Ecto neural progenitor cell (in vitro differentiated cells): ENCODE results near the gene FOXP1.

Experiments used
- DNase-seq: peaks from one replicate; pipeline ENCODE4 v3.0.0-alpha.2; 2018; ENCODE audit warnings: low spot score

The FOXP1 gene

GRCh38 chr3:71052716-71053115 is 530.8 kb downstream of the FOXP1 start:
- DNase-seq, result no peak

DNA sequence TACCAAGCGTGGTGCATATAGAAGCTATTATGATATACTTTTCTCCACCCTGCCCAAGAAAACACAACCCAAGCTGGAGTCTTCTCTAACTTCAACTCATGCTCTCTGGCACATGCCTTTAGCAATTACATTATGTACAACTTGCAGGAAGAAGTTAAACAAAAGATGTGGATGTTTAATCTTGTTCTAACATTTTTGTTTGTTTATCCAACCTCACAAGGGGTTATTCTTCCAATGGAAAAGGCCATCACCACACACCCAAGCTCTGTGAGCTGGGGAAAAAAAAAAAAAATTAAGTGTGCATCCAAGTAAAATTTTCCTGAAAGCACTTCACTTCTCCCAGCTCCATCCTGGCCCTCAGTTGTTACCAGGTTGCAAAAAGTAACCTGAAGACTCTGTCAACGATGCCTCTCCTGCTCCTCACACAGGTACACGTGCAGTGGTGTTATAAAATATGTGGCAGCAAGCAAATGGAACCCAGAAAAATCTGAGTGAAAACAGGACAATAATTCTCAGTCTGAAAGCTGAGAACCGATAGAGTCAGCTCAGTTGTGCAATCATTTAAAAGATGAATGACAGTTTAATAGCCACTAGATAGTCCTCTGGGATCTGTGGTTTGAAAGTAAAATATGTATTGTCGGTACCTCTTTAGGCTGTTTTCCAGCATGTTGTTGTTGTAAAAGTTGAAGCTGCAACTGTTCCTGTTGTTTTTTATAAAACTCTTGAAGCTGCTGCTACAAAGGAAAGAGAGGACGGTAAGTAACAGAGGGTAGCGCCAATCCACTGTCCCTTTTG is 531.4 kb downstream of the FOXP1 start:
- DNase-seq, result no peak

- DNase-seq, result no peak
Observed at GRCh38 chr3:71051259-71051595, 532.3 kb downstream of the FOXP1 start.

DNA sequence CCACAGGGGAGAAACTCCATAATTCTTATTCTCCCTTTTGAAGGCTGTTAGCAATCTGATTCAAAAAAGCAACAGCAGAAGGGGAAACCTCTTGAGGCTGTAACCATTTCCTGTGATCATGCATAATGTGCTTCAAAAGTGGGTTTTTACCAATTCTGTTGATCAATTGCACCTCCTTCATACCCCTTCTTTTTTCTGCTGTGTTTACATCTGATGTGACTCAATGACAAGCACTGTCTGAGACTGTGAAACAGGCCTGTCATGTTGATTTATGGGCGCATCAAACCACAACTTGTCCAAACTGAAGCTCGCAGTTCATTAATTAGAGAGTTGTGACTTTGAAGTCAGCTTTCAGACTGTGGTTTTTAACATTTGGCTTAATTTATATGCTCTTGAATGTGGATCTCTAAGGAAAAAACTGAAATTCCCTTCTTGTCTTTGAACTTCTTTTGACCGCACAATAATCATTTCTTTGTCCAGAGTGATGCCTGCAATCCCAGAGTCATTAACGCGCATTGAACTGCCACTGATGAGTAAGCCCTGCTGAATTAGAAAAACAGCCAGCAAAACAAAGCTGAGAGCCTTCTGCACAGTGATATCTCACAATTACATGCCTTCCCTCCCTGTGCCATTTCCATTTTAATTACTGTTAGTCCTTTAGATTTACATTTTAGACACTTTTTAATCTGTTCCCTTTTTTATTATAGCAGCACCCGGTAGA is 532.8 kb downstream of the FOXP1 start:
- no peak for DNase-seq

DNA sequence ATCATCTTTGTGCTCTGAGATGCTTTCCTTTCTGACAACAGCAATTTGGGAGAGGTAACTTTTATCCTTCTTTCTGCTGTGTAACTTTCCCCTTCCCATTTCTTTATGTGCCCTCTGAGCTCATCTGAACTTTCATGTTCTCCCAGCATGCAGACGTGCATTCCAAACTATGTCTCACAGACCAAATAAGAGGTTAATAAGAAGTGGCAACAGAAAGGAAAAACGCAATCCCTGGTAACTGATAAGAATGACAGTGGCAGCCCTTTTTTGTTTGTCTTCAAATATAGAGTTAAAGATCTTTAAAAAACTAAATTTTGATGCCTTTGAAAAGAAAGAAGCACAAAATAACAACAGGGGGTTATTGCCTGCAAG is 533.4 kb downstream of the FOXP1 start:
- DNase-seq, result no peak

GRCh38 chr3:71048948-71049347 is 534.6 kb downstream of the FOXP1 start:
- DNase-seq, result no peak

- no peak for DNase-seq
Observed at GRCh38 chr3:71047616-71048531, 535.7 kb downstream of the FOXP1 start.

- DNase-seq, result no peak
Observed at GRCh38 chr3:71046791-71047190, 536.7 kb downstream of the FOXP1 start.

DNA sequence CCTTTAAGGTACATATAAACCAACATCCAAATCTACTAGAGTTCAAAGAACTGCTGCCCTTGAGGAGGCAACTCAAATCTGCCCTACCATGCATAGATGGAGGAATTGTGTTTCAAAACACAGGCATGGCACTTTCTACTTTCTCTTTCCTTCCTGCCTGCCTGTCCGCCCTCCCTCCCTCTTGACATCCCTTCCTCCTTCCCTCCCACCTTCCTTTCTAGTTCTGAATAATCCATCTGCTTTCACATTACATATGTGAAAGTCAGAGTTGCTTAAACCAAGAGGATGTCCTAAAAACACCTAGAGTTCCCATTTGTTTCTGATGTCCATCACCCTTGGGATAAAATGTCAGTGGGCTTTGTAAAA is 537.6 kb downstream of the FOXP1 start:
- DNase-seq, result no peak

- no peak for DNase-seq
Observed at GRCh38 chr3:71045212-71045916, 538.2 kb downstream of the FOXP1 start.

DNA sequence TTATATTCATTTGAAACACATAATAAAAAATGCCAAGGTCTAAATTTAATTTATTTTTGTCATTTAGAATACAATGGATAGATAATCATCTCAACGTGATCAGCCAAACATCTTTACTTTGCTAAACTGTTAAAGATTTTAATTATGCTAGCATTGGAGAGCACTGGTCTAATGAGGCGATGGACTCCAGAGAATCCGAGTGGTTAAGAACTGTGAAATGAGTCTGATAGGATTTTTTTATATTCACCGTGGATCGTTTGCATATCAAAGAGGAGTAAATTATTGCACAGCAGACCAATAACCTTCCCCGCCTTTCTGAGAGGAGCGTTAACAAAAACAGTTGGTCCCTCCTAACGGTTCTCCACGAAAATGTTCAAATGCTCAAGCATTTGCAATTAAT is 540.8 kb downstream of the FOXP1 start:
- no peak for DNase-seq

DNA sequence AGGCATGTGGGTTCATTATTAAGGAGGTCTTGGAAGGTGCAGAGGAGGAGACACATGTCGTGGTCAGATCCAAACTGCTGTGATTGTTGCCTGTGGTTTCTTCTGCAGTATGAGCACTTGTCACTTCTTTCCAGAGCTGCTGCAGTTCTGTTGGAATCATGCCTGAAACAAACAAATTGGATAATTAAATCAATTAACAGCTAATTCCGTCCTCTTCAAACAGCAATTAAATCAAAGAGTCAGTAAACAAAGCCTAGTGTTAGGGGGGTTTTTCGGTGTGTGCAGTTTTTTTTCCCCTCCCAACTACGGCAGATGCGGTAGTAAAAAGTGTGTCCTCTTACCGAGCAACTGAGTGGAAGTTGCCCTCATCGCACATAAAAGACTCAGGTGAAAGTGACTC is 542.2 kb downstream of the FOXP1 start:
- no peak for DNase-seq

DNA sequence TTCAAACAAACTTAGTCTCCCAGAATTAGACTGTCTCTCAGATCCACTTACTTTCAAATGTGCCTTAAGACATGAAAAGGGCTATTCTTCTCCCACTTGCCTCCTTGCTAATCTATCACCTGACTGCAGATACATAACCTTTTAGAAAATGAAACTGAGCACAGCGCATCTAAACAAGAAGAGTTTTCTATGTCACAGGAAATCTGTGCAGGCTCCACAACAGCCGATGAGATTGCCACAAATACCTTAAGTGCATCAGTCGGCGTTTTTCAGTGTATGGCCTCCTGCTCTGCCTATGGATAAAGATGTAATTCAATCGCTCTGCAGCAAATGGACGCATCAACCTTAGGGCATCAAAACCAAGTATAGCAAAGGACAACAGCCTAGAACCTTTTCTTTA is 544.2 kb downstream of the FOXP1 start:
- no peak for DNase-seq

GRCh38 chr3:71037775-71038174 is 545.8 kb downstream of the FOXP1 start:
- no peak for DNase-seq

- DNase-seq, result no peak
Observed at GRCh38 chr3:71035886-71036285, 547.6 kb downstream of the FOXP1 start.

GRCh38 chr3:71035314-71035713 is 548.2 kb downstream of the FOXP1 start:
- no peak for DNase-seq

GRCh38 chr3:71033681-71034220 is 549.8 kb downstream of the FOXP1 start:
- no peak for DNase-seq

- no peak for DNase-seq
Observed at GRCh38 chr3:71031914-71032521, 551.5 kb downstream of the FOXP1 start.

DNA sequence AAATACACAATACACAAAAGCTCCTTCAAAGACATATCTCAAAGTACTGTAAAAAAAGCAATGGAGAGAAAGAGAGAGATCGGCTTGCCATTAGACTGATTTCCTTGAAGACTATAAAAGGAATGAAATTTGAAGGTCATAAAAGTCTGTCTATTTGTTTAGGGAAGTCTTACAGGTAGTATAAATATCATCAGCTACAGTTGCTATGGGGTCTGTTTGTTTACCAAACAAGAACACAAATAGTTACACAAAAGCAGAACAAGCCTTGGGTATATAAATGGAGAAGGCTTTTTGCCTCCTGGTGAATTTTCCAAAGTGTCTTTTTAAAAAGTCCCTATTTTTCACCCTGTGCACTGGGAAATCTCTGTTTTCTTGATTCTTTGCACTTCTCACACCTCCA is 552.3 kb downstream of the FOXP1 start:
- no peak for DNase-seq

DNA sequence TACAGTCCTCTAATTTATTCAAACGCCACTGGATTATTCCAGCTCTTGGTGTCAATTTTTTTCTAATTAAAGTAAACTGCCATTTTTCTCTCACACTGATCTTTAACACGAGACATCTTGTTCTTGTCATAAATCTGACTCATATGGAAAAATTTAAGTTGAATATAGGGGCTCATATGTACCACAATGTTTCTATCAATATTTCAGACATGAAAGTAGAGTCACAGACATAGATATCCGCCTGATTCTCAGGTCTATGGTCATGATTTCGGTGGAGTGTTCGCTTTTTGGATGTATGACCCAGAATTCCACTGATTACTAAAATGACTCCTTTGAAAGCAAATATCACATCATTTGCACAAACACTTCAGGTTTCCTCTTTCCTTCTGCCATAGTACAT is 552.8 kb downstream of the FOXP1 start:
- no peak for DNase-seq

GRCh38 chr3:71029770-71030169 is 553.8 kb downstream of the FOXP1 start:
- DNase-seq, result no peak

DNA sequence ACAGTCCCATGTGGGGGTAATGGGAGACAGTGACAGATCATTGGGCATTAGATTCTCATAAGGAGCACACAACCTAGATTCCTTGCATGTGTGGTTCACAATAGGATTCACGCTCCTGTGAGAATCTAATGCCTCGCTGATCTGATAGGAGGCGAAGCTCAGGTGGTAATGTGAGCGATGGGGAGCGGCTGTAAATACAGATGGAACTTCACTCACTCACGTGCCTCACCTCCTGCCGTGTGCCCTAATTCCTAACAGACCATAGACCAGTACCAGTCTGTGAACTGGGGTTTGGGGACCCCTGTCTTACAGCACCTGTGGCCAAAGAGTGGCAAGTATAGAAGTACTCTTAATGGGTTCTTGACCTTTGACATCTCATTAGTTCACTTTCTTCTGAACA is 554.7 kb downstream of the FOXP1 start:
- no peak for DNase-seq
